ENCODE data around the gene RAB23. TPM values are rescaled to one million over a fixed set of nuclear protein-coding genes. Genes with fewer than 3 reads are reported as not detected.

Gene RAB23
- polyA plus RNA-seq, 1 donor from 2014 or later: 11.7 TPM

- no peaks in the 10 kb centered on the region for H3K9me2 ChIP-seq (ENCODE audit: insufficient read depth, low read length)
- peaks cover 8% of the 10 kb centered on the region for H3K36me3 ChIP-seq (ENCODE audit: insufficient read depth, low read length)
- H4K20me1 ChIP-seq (ENCODE audit: insufficient read depth): no peaks in the 10 kb centered on the region
- H2AFZ ChIP-seq (ENCODE audit: low read depth, low read length): no peak overlapping the region
- TF ChIP-seq MXI1 (conservative IDR thresholded peaks at IDR 0.05; ENCODE audit: poor library complexity, severe bottlenecking): no peak
- no peak for TF ChIP-seq CTCF (IDR thresholded peaks at IDR 0.05; ENCODE audit: poor library complexity, severe bottlenecking)
- no peak for TF ChIP-seq TAF1 (IDR thresholded peaks at IDR 0.05; ENCODE audit: low read depth)
- no peak for TF ChIP-seq REST (IDR thresholded peaks at IDR 0.05; ENCODE audit: borderline replicate concordance)
- TF ChIP-seq EP300 (conservative IDR thresholded peaks at IDR 0.05; ENCODE audit: poor library complexity, severe bottlenecking): no peak
- no peak for TF ChIP-seq EZH2 (IDR thresholded peaks at IDR 0.05; ENCODE audit: borderline replicate concordance, insufficient read depth, low read length, poor library complexity, severe bottlenecking)
- TF ChIP-seq POLR2AphosphoS5 (IDR thresholded peaks at IDR 0.05): no peak
- no peak for TF ChIP-seq SMC3 (conservative IDR thresholded peaks at IDR 0.05; ENCODE audit: poor library complexity)
- no peak overlapping the region for H3K27ac ChIP-seq (ENCODE audit: low read length)
- H3F3A ChIP-seq (ENCODE audit: insufficient read depth, low read length, poor library complexity, severe bottlenecking): no peaks in the 10 kb centered on the region
- H3K27me3 ChIP-seq (ENCODE audit: insufficient read depth, low read depth, low read length): no peaks in the 10 kb centered on the region
- no peaks in the 10 kb centered on the region for H3K9me3 ChIP-seq (ENCODE audit: low read length)
- H3K4me3 ChIP-seq (ENCODE audit: low read length): no peak overlapping the region
- H3K4me2 ChIP-seq (ENCODE audit: low read length): no peak overlapping the region
- no peaks in the 10 kb centered on the region for H3K79me2 ChIP-seq (replicated peaks; ENCODE audit: insufficient read depth, low read length)
- H3K9ac ChIP-seq (ENCODE audit: low read length): no peak overlapping the region
Observed at GRCh38 chr6:57141451-57142177, 80.5 kb downstream of the RAB23 start.

- Histone ChIP-seq H3K9ac (ENCODE audit: low read length) (no peak overlapping the region), H4K20me1 (ENCODE audit: insufficient read depth) (no peaks in the 10 kb centered on the region), H3K36me3 (ENCODE audit: insufficient read depth, low read length) (peaks cover 10% of the 10 kb centered on the region), H3K9me2 (ENCODE audit: insufficient read depth, low read length) (no peaks in the 10 kb centered on the region), H3K27ac (ENCODE audit: low read length) (no peak overlapping the region), H3K4me3 (ENCODE audit: low read length) (no peak overlapping the region), H3K27me3 (ENCODE audit: insufficient read depth, low read depth, low read length) (no peaks in the 10 kb centered on the region), H3K4me2 (ENCODE audit: low read length) (no peak overlapping the region), H3F3A (ENCODE audit: insufficient read depth, low read length, poor library complexity, severe bottlenecking) (no peaks in the 10 kb centered on the region), H3K9me3 (ENCODE audit: low read length) (no peaks in the 10 kb centered on the region), H2AFZ (ENCODE audit: low read depth, low read length) (no peak overlapping the region), H3K79me2 (replicated peaks; ENCODE audit: insufficient read depth, low read length) (no peaks in the 10 kb centered on the region)
- TF ChIP-seq POLR2AphosphoS5 (IDR thresholded peaks at IDR 0.05): no peak
- no peak for TF ChIP-seq EZH2 (IDR thresholded peaks at IDR 0.05; ENCODE audit: borderline replicate concordance, insufficient read depth, low read length, poor library complexity, severe bottlenecking)
- TF ChIP-seq CTCF (IDR thresholded peaks at IDR 0.05; ENCODE audit: poor library complexity, severe bottlenecking): no peak
- TF ChIP-seq EP300 (conservative IDR thresholded peaks at IDR 0.05; ENCODE audit: poor library complexity, severe bottlenecking): no peak
- no peak for TF ChIP-seq RAD21 (conservative IDR thresholded peaks at IDR 0.05)
- TF ChIP-seq MXI1 (conservative IDR thresholded peaks at IDR 0.05; ENCODE audit: poor library complexity, severe bottlenecking): no peak
- no peak for TF ChIP-seq SMC3 (conservative IDR thresholded peaks at IDR 0.05; ENCODE audit: poor library complexity)
- TF ChIP-seq REST (IDR thresholded peaks at IDR 0.05; ENCODE audit: borderline replicate concordance): no peak
- TF ChIP-seq TAF1 (IDR thresholded peaks at IDR 0.05; ENCODE audit: low read depth): no peak
Observed at GRCh38 chr6:57138026-57138425, 84.1 kb downstream of the RAB23 start.
